ENCODE results near the gene CD99L2. TPM values are rescaled to one million over a fixed set of nuclear protein-coding genes. Genes with fewer than 3 reads are reported as not detected.
A peak's percentile ranks its signal among the peaks of the same experiment; 100 is the strongest.

The CD99L2 gene
- polyA plus RNA-seq, 3 donors = 13.1 to 18.4 (median 16.7) TPM

DNA sequence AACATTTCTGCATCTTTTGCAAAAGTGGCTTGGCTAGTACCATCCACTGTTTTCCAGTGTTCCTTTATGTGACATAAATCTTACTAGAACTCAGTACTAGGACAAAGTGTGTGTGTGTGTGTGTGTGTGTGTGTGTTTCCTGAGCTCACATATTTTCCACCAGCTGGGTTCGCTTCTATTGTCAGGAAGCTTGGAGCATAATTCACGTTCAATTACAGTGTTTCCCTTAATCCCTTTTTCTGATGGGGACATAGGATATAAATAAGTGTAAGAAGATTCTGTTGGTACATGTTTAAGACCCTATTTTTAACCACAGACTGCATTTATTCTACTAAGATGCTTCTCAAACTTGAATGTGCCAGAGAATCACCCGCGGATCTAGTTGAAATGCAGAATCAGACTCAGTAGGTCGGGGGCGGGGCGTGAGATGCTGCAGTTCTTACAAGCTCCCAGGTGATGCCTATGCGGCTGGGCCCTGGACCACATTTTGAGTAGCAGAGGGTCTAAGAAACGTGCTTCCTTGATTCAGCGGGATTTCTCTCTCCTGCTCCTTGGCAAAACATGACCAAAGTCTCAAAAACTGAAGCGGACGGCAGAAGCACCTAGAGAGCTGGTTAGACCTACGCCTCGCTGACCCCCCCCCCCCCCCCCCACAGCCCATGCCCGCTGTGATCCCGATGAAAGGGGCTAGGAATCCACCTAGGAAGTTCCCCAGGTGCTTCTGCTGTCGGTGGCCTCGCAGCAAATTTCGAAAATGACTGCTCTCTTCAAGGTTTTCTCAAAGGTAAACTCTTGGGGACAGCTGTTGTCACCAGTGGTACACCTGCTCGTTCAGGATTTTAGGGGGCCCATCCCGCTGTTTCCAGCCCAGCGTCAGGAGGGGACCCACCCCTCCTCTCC is 797 bp downstream of the CD99L2 start:
- Histone ChIP-seq H3K4me1 (ENCODE audit: control insufficient read depth in 1 of 2, insufficient read depth in 2 of 2, low read length in 2 of 2) (peaks cover 8 to 27% of the 10 kb centered on the region in 2 donors), H3K27ac (ENCODE audit: low read depth in 1 of 2, low read length in 2 of 2) (peak overlapping the region in 1 of 2 donors; percentile 79), H4K20me1 (ENCODE audit: insufficient read depth, low read length) (no peaks in the 10 kb centered on the region), H3K27me3 (ENCODE audit: control insufficient read depth in 2 of 2, insufficient read depth in 2 of 2, low read length in 2 of 2) (no peaks in the 10 kb centered on the region), H3K36me3 (replicated peaks in 1 of 2; ENCODE audit: control insufficient read depth in 1 of 2, insufficient read depth in 2 of 2, low read length in 2 of 2) (no peaks in the 10 kb centered on the region), H3K4me3 (replicated peaks in 1 of 3; ENCODE audit: low read depth in 2 of 3, low read length in 3 of 3) (peak overlapping the region; percentile 52 to 82 (median 58)), H2AFZ (ENCODE audit: insufficient read depth, low read depth, low read length, poor library complexity, severe bottlenecking) (peak overlapping the region; percentile 83), H3K9ac (ENCODE audit: insufficient read depth, low read length, poor library complexity, severe bottlenecking) (peak overlapping the region; percentile 87), H3K9me3 (replicated peaks in 1 of 2; ENCODE audit: control insufficient read depth in 1 of 2, insufficient read depth in 1 of 2, low read length in 2 of 2) (no peaks in the 10 kb centered on the region), H3K79me2 (ENCODE audit: insufficient read depth, low read length) (peaks cover 18% of the 10 kb centered on the region), H3K4me2 (replicated peaks; ENCODE audit: extremely low read depth, low read length, poor library complexity, severe bottlenecking) (peak overlapping the region; percentile 85)
- H3K9me3 Mint-ChIP-seq = peaks cover 0 to 3% (median 0%) of the 10 kb centered on the region in 7 donors
- H3K27me3 Mint-ChIP-seq (ENCODE audit: low read depth in 3 of 3) = peaks cover 0 to 8% (median 0%) of the 10 kb centered on the region in 3 donors
- WGBS (ENCODE audit: insufficient coverage) = 1% methylated on average over 12 of the region's 22 CpGs
- intact Hi-C loops (cut with micrococcal nuclease) = loop anchor here in 1 of 2 donors (10.0 kb wide), 1 partner anchor 113 kb away; no protein-coding TSS in a partner anchor
- peaks cover 17% of the 10 kb centered on the region for H3K4me1 Mint-ChIP-seq
- TF ChIP-seq, protein P1, sequence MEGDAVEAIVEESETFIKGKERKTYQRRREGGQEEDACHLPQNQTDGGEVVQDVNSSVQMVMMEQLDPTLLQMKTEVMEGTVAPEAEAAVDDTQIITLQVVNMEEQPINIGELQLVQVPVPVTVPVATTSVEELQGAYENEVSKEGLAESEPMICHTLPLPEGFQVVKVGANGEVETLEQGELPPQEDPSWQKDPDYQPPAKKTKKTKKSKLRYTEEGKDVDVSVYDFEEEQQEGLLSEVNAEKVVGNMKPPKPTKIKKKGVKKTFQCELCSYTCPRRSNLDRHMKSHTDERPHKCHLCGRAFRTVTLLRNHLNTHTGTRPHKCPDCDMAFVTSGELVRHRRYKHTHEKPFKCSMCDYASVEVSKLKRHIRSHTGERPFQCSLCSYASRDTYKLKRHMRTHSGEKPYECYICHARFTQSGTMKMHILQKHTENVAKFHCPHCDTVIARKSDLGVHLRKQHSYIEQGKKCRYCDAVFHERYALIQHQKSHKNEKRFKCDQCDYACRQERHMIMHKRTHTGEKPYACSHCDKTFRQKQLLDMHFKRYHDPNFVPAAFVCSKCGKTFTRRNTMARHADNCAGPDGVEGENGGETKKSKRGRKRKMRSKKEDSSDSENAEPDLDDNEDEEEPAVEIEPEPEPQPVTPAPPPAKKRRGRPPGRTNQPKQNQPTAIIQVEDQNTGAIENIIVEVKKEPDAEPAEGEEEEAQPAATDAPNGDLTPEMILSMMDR (IDR thresholded peaks at IDR 0.05) = no peak
- DNase-seq = no peak
- H3K4me3 Mint-ChIP-seq = peak overlapping the region; percentile 73 to 76
- peaks cover 0 to 1% of the 10 kb centered on the region in 2 donors for H3K36me3 Mint-ChIP-seq
- H3K27ac Mint-ChIP-seq = peak overlapping the region in 5 of 7 donors; percentile 37 to 90 (median 56)

DNA sequence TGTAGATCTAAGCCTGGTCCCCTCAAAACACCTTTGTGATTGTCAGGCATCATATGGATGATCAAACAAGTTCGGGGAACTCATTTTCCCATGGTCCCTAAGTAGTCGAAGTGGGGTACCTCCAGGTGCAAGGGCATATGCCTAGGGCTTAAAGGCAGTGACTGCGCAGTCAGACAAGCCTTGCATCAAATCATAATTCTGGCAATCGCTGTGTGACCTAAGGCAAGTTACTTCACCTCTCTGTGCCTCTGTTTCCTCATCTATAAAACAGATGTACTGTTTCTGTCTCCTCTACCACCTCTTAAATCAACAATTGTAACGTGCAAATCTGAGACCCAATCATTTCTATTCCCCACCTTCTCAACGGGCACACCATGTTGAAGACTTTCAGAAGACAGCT is 1.8 kb downstream of the CD99L2 start:
- Mint-ChIP-seq H3K9me3 (peaks cover 0 to 3% (median 0%) of the 10 kb centered on the region in 7 donors), H3K27ac (no peak overlapping the region), H3K36me3 (peaks cover under 1 to 1% of the 10 kb centered on the region in 2 donors), H3K4me1 (peaks cover 17% of the 10 kb centered on the region), H3K4me3 (no peak overlapping the region), H3K27me3 (ENCODE audit: low read depth in 3 of 3) (peaks cover 0 to 8% (median 0%) of the 10 kb centered on the region in 3 donors)
- Histone ChIP-seq H3K27me3 (ENCODE audit: control insufficient read depth in 2 of 2, insufficient read depth in 2 of 2, low read length in 2 of 2) (no peaks in the 10 kb centered on the region), H3K4me3 (replicated peaks in 1 of 3; ENCODE audit: low read depth in 2 of 3, low read length in 3 of 3) (no peak overlapping the region), H2AFZ (ENCODE audit: insufficient read depth, low read depth, low read length, poor library complexity, severe bottlenecking) (no peak overlapping the region), H3K9ac (ENCODE audit: insufficient read depth, low read length, poor library complexity, severe bottlenecking) (no peak overlapping the region), H3K9me3 (replicated peaks in 1 of 2; ENCODE audit: control insufficient read depth in 1 of 2, insufficient read depth in 1 of 2, low read length in 2 of 2) (no peaks in the 10 kb centered on the region), H3K27ac (ENCODE audit: low read depth in 1 of 2, low read length in 2 of 2) (no peak overlapping the region), H3K4me2 (replicated peaks; ENCODE audit: extremely low read depth, low read length, poor library complexity, severe bottlenecking) (no peak overlapping the region), H3K4me1 (ENCODE audit: control insufficient read depth in 1 of 2, insufficient read depth in 2 of 2, low read length in 2 of 2) (peaks cover 8 to 27% of the 10 kb centered on the region in 2 donors), H3K79me2 (ENCODE audit: insufficient read depth, low read length) (peaks cover 18% of the 10 kb centered on the region), H3K36me3 (replicated peaks in 1 of 2; ENCODE audit: control insufficient read depth in 1 of 2, insufficient read depth in 2 of 2, low read length in 2 of 2) (no peaks in the 10 kb centered on the region), H4K20me1 (ENCODE audit: insufficient read depth, low read length) (no peaks in the 10 kb centered on the region)
- TF ChIP-seq, protein P1 (IDR thresholded peaks at IDR 0.05) = no peak
- DNase-seq = no peak
- WGBS (ENCODE audit: insufficient coverage) = 100% methylated on average over 1 of the region's 6 CpGs
- intact Hi-C loops (cut with micrococcal nuclease) = loop anchor here in 1 of 2 donors (10.0 kb wide), 1 partner anchor 112 kb away; no protein-coding TSS in a partner anchor
